Lower leg skin (tissue), 3 donors: ENCODE data around the gene EML4.

Experiments used
- CTCF ChIP-seq, 3 donors: fragments of 450-650 bp; IDR thresholded peaks; one replicate each; pipeline ENCODE4 v1.5.1; 2016; ENCODE audit warnings: antibody characterized with exemption in 3 of 3, mild to moderate bottlenecking in 3 of 3, moderate library complexity in 2 of 3
- POLR2A ChIP-seq, 2 donors: fragments of 450-650 bp; IDR thresholded peaks; one replicate each; pipeline ENCODE4 v1.6.1; 2016 to 2017; ENCODE audit warnings: antibody characterized with exemption in 2 of 2, mild to moderate bottlenecking in 1 of 2, moderate library complexity in 1 of 2

GRCh38 chr2:42191285-42192009 lies 22.3 kb downstream of the EML4 start:
- no peak for TF ChIP-seq CTCF (IDR thresholded peaks at IDR 0.05)
- no peak for TF ChIP-seq POLR2A (IDR thresholded peaks at IDR 0.05)
